HEK293 (cell line): ENCODE measurements around the gene OPN1SW.
A peak's percentile ranks its signal among the peaks of the same experiment; 100 is the strongest.

ENCODE experiments used
- CTCF ChIA-PET: fragments of 350-600 bp; formaldehyde crosslinking; extraction: SDS; loops from one replicate; lab custom pipeline; 2021; ENCODE audit warnings: antibody characterized with exemption; lab: Yijun Ruan, JAX
- POLR2A ChIA-PET: fragments of 300-600 bp; formaldehyde crosslinking; extraction: SDS; loops from one replicate; lab custom pipeline; 2020; ENCODE audit warnings: antibody characterized with exemption, inconsistent platforms; lab: Yijun Ruan, JAX
- H3K27ac ChIP-seq: fragments of 200-500 bp; sonication (Bioruptor generic); 2 replicates; pipeline ENCODE4 v1.5.1; 2014; ENCODE audit warnings: low read depth, low read length, control low read depth, inconsistent platforms; ENCODE audit errors: extremely low read depth
- H3K36me3 ChIP-seq, 2 experiments: fragments of 200-500 bp in 1 of 2; sonication (Bioruptor generic) in 1 of 2; 1 replicate in 1 of 2; 2 replicates in 1 of 2; pipeline ENCODE4 v1.5.1; 2014 to 2017; ENCODE audit warnings: inconsistent platforms in 2 of 2, low read length in 2 of 2; ENCODE audit not compliant: control insufficient read depth in 2 of 2, insufficient read depth in 1 of 2
- H3K4me1 ChIP-seq: fragments of 200-500 bp; sonication (Bioruptor generic); 2 replicates; pipeline ENCODE4 v1.5.1; 2014; ENCODE audit warnings: mild to moderate bottlenecking, low read length, inconsistent platforms; ENCODE audit not compliant: control insufficient read depth, insufficient read depth
- H3K4me3 ChIP-seq: 2 replicates; pipeline ENCODE4 v1.5.1; 2011; ENCODE audit warnings: low read depth, mild to moderate bottlenecking, control low read depth, low read length, moderate library complexity
- H3K9me3 ChIP-seq: fragments of 200-500 bp; sonication (Bioruptor generic); 2 replicates; pipeline ENCODE4 v1.5.1; 2014; ENCODE audit warnings: low read depth, low read length, inconsistent platforms; ENCODE audit not compliant: control insufficient read depth, insufficient read depth
- GLIS2 ChIP-seq: fragments of 450-650 bp; formaldehyde crosslinking; IDR thresholded peaks from 2 replicates; pipeline ENCODE4 v1.5.1; 2016; ENCODE audit warnings: missing biosample characterization, missing genetic modification characterization
- HIC1 ChIP-seq: fragments of 450-650 bp; formaldehyde crosslinking; IDR thresholded peaks from 2 replicates; pipeline ENCODE4 v1.5.1; 2016; ENCODE audit warnings: missing biosample characterization, missing genetic modification characterization
- TCF7L2 ChIP-seq: IDR thresholded peaks from 2 replicates; pipeline ENCODE4 v1.6.1; 2011; ENCODE audit warnings: low read depth, mild to moderate bottlenecking, inconsistent platforms, low read length, moderate library complexity, borderline replicate concordance
- ZBTB17 ChIP-seq: fragments of 450-650 bp; formaldehyde crosslinking; IDR thresholded peaks from 2 replicates; pipeline ENCODE4 v1.5.1; 2016; ENCODE audit warnings: missing biosample characterization, missing genetic modification characterization
- ZBTB21 ChIP-seq: fragments of 450-650 bp; formaldehyde crosslinking; IDR thresholded peaks from 2 replicates; pipeline ENCODE4 v1.5.1; 2017; ENCODE audit warnings: missing biosample characterization, missing genetic modification characterization
- ZBTB49 ChIP-seq: fragments of 450-650 bp; formaldehyde crosslinking; IDR thresholded peaks from 2 replicates; pipeline ENCODE4 v1.5.1; 2016; ENCODE audit warnings: missing biosample characterization, missing genetic modification characterization, low read depth
- ZNF121 ChIP-seq: fragments of 450-650 bp; formaldehyde crosslinking; IDR thresholded peaks from 2 replicates; pipeline ENCODE4 v1.5.1; 2016; ENCODE audit warnings: missing biosample characterization, missing genetic modification characterization
- ZNF140 ChIP-seq: fragments of 450-650 bp; formaldehyde crosslinking; IDR thresholded peaks from 2 replicates; pipeline ENCODE4 v1.5.1; 2016; ENCODE audit warnings: missing biosample characterization, missing genetic modification characterization
- ZNF2 ChIP-seq: fragments of 450-650 bp; formaldehyde crosslinking; IDR thresholded peaks from 2 replicates; pipeline ENCODE4 v1.5.1; 2016; ENCODE audit warnings: missing biosample characterization, missing genetic modification characterization
- ZNF37A ChIP-seq: fragments of 450-650 bp; IDR thresholded peaks from 2 replicates; pipeline ENCODE4 v1.5.1; 2018; ENCODE audit warnings: missing biosample characterization, missing genetic modification characterization
- ZNF530 ChIP-seq: fragments of 450-650 bp; formaldehyde crosslinking; IDR thresholded peaks from 2 replicates; pipeline ENCODE4 v1.5.1; 2016; ENCODE audit warnings: low read depth, missing biosample characterization, missing genetic modification characterization
- ZNF692 ChIP-seq: fragments of 450-650 bp; formaldehyde crosslinking; IDR thresholded peaks from 2 replicates; pipeline ENCODE4 v1.5.1; 2016; ENCODE audit warnings: missing biosample characterization, missing genetic modification characterization
- ZNF704 ChIP-seq: fragments of 450-650 bp; formaldehyde crosslinking; IDR thresholded peaks from 2 replicates; pipeline ENCODE4 v1.5.1; 2016; ENCODE audit warnings: missing biosample characterization, missing genetic modification characterization
- ZNF768 ChIP-seq: fragments of 450-650 bp; formaldehyde crosslinking; IDR thresholded peaks from 2 replicates; pipeline ENCODE4 v1.5.1; 2018; ENCODE audit warnings: missing biosample characterization, mild to moderate bottlenecking, missing genetic modification characterization
- ZNF777 ChIP-seq: fragments of 450-650 bp; formaldehyde crosslinking; IDR thresholded peaks from 2 replicates; pipeline ENCODE4 v1.5.1; 2017; ENCODE audit warnings: missing biosample characterization, missing genetic modification characterization, borderline replicate concordance
- ZNF792 ChIP-seq: fragments of 450-650 bp; formaldehyde crosslinking; IDR thresholded peaks from 2 replicates; pipeline ENCODE4 v1.5.1; 2016; ENCODE audit warnings: missing biosample characterization, missing genetic modification characterization
- ZSCAN18 ChIP-seq: fragments of 450-650 bp; formaldehyde crosslinking; IDR thresholded peaks from 2 replicates; pipeline ENCODE4 v1.5.1; 2016; ENCODE audit warnings: missing biosample characterization, missing genetic modification characterization

Gene OPN1SW

GRCh38 chr7:128788446-128789412 is 13.1 kb upstream of the OPN1SW start:
- TF ChIP-seq ZNF530 (tag by site-specific recombination) (no peak), HIC1 (tag by site-specific recombination) (no peak), ZNF704 (tag by site-specific recombination) (no peak), ZNF692 (tag by site-specific recombination) (no peak), ZBTB17 (0 out of 2 replicates have a peak, but pooled peaks have one; percentile 13), ZBTB21 (tag by site-specific recombination) (no peak), TCF7L2 (no peak)
- Histone ChIP-seq H3K9me3 (no peaks in the 10 kb centered on the region), H3K4me1 (peaks cover 2% of the 10 kb centered on the region; the same call in 1 of the 2 replicates), H3K27ac (no peak overlapping the region), H3K4me3 (no peak overlapping the region), H3K36me3 (no peaks in the 10 kb centered on the region)
- ChIA-PET CTCF (interaction anchor here (0.6 kb wide), 2 partner anchors 90 to 165 kb away, joined by 3 read pairs; no protein-coding TSS in a partner anchor), POLR2A (no interaction called here)

GRCh38 chr7:128785738-128786137 is 10.1 kb upstream of the OPN1SW start:
- Histone ChIP-seq H3K4me1 (no peaks in the 10 kb centered on the region; the same call in 1 of the 2 replicates), H3K36me3 (no peaks in the 10 kb centered on the region), H3K27ac (no peak overlapping the region), H3K9me3 (no peaks in the 10 kb centered on the region), H3K4me3 (no peak overlapping the region)
- CTCF ChIA-PET, result interaction anchor here (0.6 to 1.6 kb wide), 2 partner anchors 94 to 854 kb away, joined by 5 read pairs; no protein-coding TSS in a partner anchor
- POLR2A ChIA-PET, result no interaction called here
- no peak for TF ChIP-seq ZNF121 (tag by site-specific recombination)
- TF ChIP-seq ZNF792 (tag by site-specific recombination), result no peak
- no peak for TF ChIP-seq ZBTB49 (tag by site-specific recombination)
- TF ChIP-seq ZNF777, result no peak
- no peak for TF ChIP-seq ZNF2 (tag by site-specific recombination)
- no peak for TF ChIP-seq GLIS2
- no peak for TF ChIP-seq ZSCAN18 (tag by site-specific recombination)
- no peak for TF ChIP-seq ZNF37A (tag by site-specific recombination)
- no peak for TF ChIP-seq ZNF140 (tag by site-specific recombination)
- no peak for TF ChIP-seq ZNF768 (tag by site-specific recombination)
